ENCODE results near the gene CYFIP1. TPM values are rescaled to one million over a fixed set of nuclear protein-coding genes. Genes with fewer than 3 reads are reported as not detected.

Gene CYFIP1
- total and polyA plus RNA-seq, 10 donors, result 11.5 to 139 (median 84.9) TPM

DNA sequence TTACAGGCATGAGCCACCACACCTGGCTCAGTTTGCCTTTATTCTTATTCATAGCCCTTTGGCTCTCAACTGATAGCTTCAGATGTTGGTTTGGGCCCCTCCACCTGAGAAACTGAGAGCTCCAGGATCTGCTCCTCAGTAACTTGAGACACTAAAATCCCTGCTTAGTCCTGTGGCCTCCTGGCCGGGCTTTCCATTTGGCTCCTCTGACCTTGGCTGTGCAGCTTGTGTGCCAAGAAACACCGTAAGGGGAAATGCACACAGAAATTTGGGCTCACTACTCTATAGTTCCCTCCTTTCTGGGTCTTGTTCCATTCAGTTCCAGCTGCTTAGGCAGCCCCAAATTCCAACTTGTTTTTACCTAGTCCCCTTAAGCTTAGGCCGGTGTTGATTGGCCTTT, 116.8 kb downstream of the CYFIP1 start:
- 81 to 90% (median 83%) methylated on average over 3 of the region's 3 CpGs for WGBS, 5 donors
- intact Hi-C loops (cut with DNase I; ENCODE audit: low total_unique reads), result no loop called here
- Histone ChIP-seq H3K9me3 (no peaks in the 10 kb centered on the region), H3K4me3 (no peak overlapping the region), H3K4me1 (peaks cover 0 to 5% (median 0%) of the 10 kb centered on the region in 6 donors), H3K27me3 (replicated peaks in 1 of 7) (no peaks in the 10 kb centered on the region), H3K36me3 (peaks cover 9 to 100% (median 86%) of the 10 kb centered on the region in 6 donors), H3K27ac (no peak overlapping the region)
- no peak for DNase-seq
- TF ChIP-seq POLR2AphosphoS5 (IDR thresholded peaks at IDR 0.05), result no peak
- TF ChIP-seq POLR2A (IDR thresholded peaks at IDR 0.05), result no peak
- no peak for TF ChIP-seq CTCF (IDR thresholded peaks at IDR 0.05 in 8 of 11, conservative IDR thresholded peaks at IDR 0.05 in 3 of 11)

DNA sequence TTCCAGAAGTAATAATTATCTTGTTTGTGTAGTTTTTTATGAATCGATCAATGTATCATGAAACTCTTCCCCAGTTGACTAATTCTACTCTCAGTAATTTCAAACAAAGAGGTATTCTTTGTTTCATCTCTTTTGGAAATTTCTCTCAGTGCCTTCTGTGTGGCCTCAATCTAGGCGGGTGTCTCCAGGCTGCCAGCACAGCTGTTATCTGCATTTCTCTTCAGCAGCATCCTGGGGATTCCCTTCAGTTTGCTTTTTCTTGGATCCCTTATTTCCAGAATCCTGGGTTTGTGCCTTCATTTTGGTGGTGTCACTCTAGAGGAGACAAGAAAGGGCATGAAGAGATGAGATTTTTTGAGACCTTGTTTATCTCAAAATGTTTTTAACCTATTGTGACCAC, 119.0 kb downstream of the CYFIP1 start:
- H3K4me3 ChIP-seq, result no peak overlapping the region
- H3K27ac ChIP-seq, result no peak overlapping the region
- no peak for DNase-seq
- H3K27me3 ChIP-seq (replicated peaks in 1 of 7), result no peaks in the 10 kb centered on the region
- H3K4me1 ChIP-seq, result peaks cover 0 to 5% (median 0%) of the 10 kb centered on the region in 6 donors
- no peak for TF ChIP-seq POLR2A (IDR thresholded peaks at IDR 0.05)
- intact Hi-C loops (cut with DNase I; ENCODE audit: low total_unique reads), result no loop called here
- peaks cover 10 to 100% (median 79%) of the 10 kb centered on the region in 6 donors for H3K36me3 ChIP-seq
- WGBS, 5 donors, result 83 to 92% (median 88%) methylated on average over 2 of the region's 2 CpGs
- no peaks in the 10 kb centered on the region for H3K9me3 ChIP-seq

DNA sequence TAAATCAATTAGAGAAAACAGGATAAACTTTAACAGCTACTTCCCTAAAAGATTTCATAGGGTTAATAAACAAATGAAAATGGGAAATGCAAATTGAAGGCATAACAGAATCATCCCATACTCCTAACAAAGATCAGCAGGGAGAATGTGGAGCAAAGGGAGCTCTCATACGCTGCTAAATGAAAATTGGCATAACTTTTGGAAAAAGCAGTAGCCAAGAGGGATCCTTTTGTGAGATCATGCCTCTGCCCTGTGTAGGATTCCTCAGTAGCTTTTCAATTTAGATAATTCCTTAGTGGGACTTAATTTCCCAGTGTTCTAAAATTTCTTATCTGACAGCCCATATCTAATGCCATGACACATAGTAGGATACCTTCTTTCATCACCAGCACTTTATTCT, 123.5 kb downstream of the CYFIP1 start:
- Histone ChIP-seq H3K27ac (no peak overlapping the region), H3K4me1 (no peaks in the 10 kb centered on the region), H3K4me3 (no peak overlapping the region), H3K36me3 (peaks cover 10 to 100% (median 85%) of the 10 kb centered on the region in 6 donors), H3K9me3 (no peaks in the 10 kb centered on the region), H3K27me3 (replicated peaks in 1 of 7) (no peaks in the 10 kb centered on the region)
- no peak for TF ChIP-seq POLR2AphosphoS5 (IDR thresholded peaks at IDR 0.05)
- TF ChIP-seq POLR2A (IDR thresholded peaks at IDR 0.05), result no peak
- TF ChIP-seq CTCF (IDR thresholded peaks at IDR 0.05 in 8 of 11, conservative IDR thresholded peaks at IDR 0.05 in 3 of 11), result no peak
- no peak for DNase-seq
- intact Hi-C loops (cut with DNase I; ENCODE audit: low total_unique reads), result no loop called here
- 95 to 100% (median 100%) methylated on average over 1 of the region's 1 CpG for WGBS, 5 donors

- Histone ChIP-seq H3K27ac (no peak overlapping the region), H3K9me3 (no peaks in the 10 kb centered on the region), H3K36me3 (peaks cover 10 to 100% (median 84%) of the 10 kb centered on the region in 6 donors), H3K4me3 (no peak overlapping the region), H3K4me1 (peaks cover 0 to 6% (median 0%) of the 10 kb centered on the region in 6 donors), H3K27me3 (replicated peaks in 1 of 7) (no peaks in the 10 kb centered on the region)
- no peak for TF ChIP-seq CTCF (IDR thresholded peaks at IDR 0.05 in 8 of 11, conservative IDR thresholded peaks at IDR 0.05 in 3 of 11)
- TF ChIP-seq POLR2A (IDR thresholded peaks at IDR 0.05), result no peak
- TF ChIP-seq POLR2AphosphoS5 (IDR thresholded peaks at IDR 0.05), result no peak
- no peak for DNase-seq
- intact Hi-C loops (cut with DNase I; ENCODE audit: low total_unique reads), result no loop called here
- 71 to 86% (median 78%) methylated on average over 4 of the region's 4 CpGs for WGBS, 5 donors
Measured at GRCh38 chr15:22855791-22856190, 124.4 kb downstream of the CYFIP1 start.

DNA sequence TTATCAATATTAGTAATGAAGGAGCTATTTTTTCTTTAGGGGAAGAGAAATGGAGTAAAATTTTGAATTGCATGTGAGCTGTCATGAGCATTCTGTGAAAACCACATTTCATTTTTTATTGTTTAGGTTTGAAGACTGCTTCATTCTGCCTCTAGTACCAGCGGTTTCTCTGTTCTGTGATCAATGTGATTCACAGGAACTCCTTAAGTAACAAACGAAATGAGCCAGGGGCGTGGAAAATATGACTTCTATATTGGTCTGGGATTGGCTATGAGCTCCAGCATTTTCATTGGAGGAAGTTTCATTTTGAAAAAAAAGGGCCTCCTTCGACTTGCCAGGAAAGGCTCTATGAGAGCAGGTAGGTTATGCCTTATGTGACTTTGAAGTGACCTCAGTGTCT, 128.7 kb downstream of the CYFIP1 start:
- WGBS, 5 donors, result 85 to 91% (median 88%) methylated on average over 4 of the region's 4 CpGs
- intact Hi-C loops (cut with DNase I; ENCODE audit: low total_unique reads), result no loop called here
- H3K9me3 ChIP-seq, result no peaks in the 10 kb centered on the region
- no peaks in the 10 kb centered on the region for H3K27me3 ChIP-seq (replicated peaks in 1 of 7)
- no peak for DNase-seq
- TF ChIP-seq POLR2A (IDR thresholded peaks at IDR 0.05) (no peak), POLR2AphosphoS5 (IDR thresholded peaks at IDR 0.05) (no peak), CTCF (IDR thresholded peaks at IDR 0.05 in 8 of 11, conservative IDR thresholded peaks at IDR 0.05 in 3 of 11) (no peak)
- peaks cover 0 to 35% (median 7%) of the 10 kb centered on the region in 6 donors for H3K4me1 ChIP-seq
- peaks cover 5 to 100% (median 83%) of the 10 kb centered on the region in 6 donors for H3K36me3 ChIP-seq
- H3K27ac ChIP-seq, result no peak overlapping the region
- H3K4me3 ChIP-seq, result no peak overlapping the region

Data from spleen (tissue), 11 donors.